Activated naive CD4-positive, alpha-beta T cell treated with anti-CD3 and anti-CD28 coated beads, Interleukin-2, amount 50 U/mL, for 72 hours (primary cell): ENCODE results near the gene IL18R1. TPM values are rescaled to one million over a fixed set of nuclear protein-coding genes. Genes with fewer than 3 reads are reported as not detected.
A peak's percentile ranks its signal among the peaks of the same experiment; 100 is the strongest.

Experiments used
- ATAC-seq, 2 donors: fragments of 150-1000 bp; cut with Tn5 transposase; 2 replicates each; pipeline ENCODE4 v1.10.0; 2021; ENCODE audit warnings: mild to moderate bottlenecking in 2 of 2, moderate library complexity in 2 of 2
- DNase-seq, 2 donors: peaks; one replicate each; pipeline ENCODE4 v3.0.0; 2021 to 2022; ENCODE audit warnings: low spot score in 2 of 2
- H3K27ac Mint-ChIP-seq, 2 donors: one replicate each; pipeline ENCODE4 v1.8.0; 2022; ENCODE audit warnings: mild to moderate bottlenecking in 2 of 2, mixed read lengths in 2 of 2
- H3K36me3 Mint-ChIP-seq, 2 donors: one replicate each; pipeline ENCODE4 v1.8.0; 2022; ENCODE audit warnings: mixed read lengths in 2 of 2
- H3K9me3 Mint-ChIP-seq, 2 donors: one replicate each; pipeline ENCODE4 v1.8.0; 2022; ENCODE audit warnings: mixed read lengths in 2 of 2
- total RNA-seq, 2 donors: library from RNA; stranded (reverse); gene quantifications; one replicate each; pipeline ENCODE4 v1.2.3, GENCODE V29; 2022

IL18R1 gene
- total RNA-seq, 2 donors from 2014 or later = 11.7 to 28.3 TPM

- Mint-ChIP-seq H3K36me3 (peaks cover 61 to 91% of the 10 kb centered on the region in 2 donors), H3K27ac (peak overlapping the region; percentile 96 to 97), H3K9me3 (peaks cover 14 to 42% of the 10 kb centered on the region in 2 donors)
- peak; percentile 88 to 95 for ATAC-seq
- DNase-seq = peak in 1 of 2 donors; percentile 36
These were observed 11.9 kb downstream of the IL18R1 start for GRCh38 chr2:102367331-102367971.

DNA sequence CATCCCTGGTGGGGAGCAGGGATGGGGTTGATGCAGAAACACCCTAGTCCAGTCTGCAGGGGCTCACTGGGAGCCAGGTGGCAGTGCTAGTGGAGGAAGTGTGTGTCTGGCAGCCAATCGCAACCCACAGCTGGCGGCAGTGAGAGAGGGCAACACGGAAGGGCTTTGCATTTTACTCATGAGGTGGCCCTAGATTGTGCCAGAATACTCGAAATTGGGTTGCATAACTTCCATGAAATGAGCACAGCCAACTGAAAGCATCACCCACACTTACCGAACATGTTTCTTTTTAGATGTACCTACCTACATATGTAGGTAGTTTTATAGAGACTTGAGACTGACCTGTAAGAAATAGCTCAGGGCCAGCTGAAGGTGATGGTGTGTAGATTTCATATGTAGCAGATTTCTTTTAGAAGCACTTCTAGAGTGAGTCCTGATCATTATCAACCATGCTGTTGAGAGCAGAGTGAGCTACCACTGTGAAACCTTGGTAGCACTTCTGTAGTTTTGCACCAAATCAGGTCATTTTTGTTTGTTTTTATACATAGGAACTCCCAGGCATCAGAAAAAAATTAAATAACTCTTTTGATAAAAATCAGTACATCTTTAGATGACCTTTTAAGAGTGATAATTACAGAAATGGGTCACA lies 13.0 kb downstream of the IL18R1 start:
- ATAC-seq = no peak
- no peak for DNase-seq
- H3K27ac Mint-ChIP-seq = peak overlapping the region; percentile 81 to 97
- peaks cover 14 to 31% of the 10 kb centered on the region in 2 donors for H3K9me3 Mint-ChIP-seq
- H3K36me3 Mint-ChIP-seq = peaks cover 49 to 87% of the 10 kb centered on the region in 2 donors

- Mint-ChIP-seq H3K27ac (no peak overlapping the region), H3K36me3 (peaks cover 37 to 87% of the 10 kb centered on the region in 2 donors), H3K9me3 (peaks cover 13 to 22% of the 10 kb centered on the region in 2 donors)
- ATAC-seq (no peak), DNase-seq (no peak)
These were observed 14.3 kb downstream of the IL18R1 start for GRCh38 chr2:102369866-102370265.

GRCh38 chr2:102376052-102376591 lies 20.5 kb downstream of the IL18R1 start:
- ATAC-seq (peak in 1 of 2 donors; percentile 32), DNase-seq (no peak)
- Mint-ChIP-seq H3K27ac (peak overlapping the region in 1 of 2 donors; percentile 13), H3K36me3 (peaks cover 43 to 85% of the 10 kb centered on the region in 2 donors), H3K9me3 (peaks cover 4 to 34% of the 10 kb centered on the region in 2 donors)

- Mint-ChIP-seq H3K9me3 (peaks cover 12 to 32% of the 10 kb centered on the region in 2 donors), H3K27ac (no peak overlapping the region), H3K36me3 (peaks cover 59 to 88% of the 10 kb centered on the region in 2 donors)
- no peak for ATAC-seq
- no peak for DNase-seq
These were observed 28.1 kb downstream of the IL18R1 start for GRCh38 chr2:102383722-102384121.

GRCh38 chr2:102385522-102385921 lies 29.9 kb downstream of the IL18R1 start:
- peaks cover 54 to 88% of the 10 kb centered on the region in 2 donors for H3K36me3 Mint-ChIP-seq
- ATAC-seq (no peak), DNase-seq (no peak)
- no peak overlapping the region for H3K27ac Mint-ChIP-seq
- peaks cover 12 to 25% of the 10 kb centered on the region in 2 donors for H3K9me3 Mint-ChIP-seq

DNA sequence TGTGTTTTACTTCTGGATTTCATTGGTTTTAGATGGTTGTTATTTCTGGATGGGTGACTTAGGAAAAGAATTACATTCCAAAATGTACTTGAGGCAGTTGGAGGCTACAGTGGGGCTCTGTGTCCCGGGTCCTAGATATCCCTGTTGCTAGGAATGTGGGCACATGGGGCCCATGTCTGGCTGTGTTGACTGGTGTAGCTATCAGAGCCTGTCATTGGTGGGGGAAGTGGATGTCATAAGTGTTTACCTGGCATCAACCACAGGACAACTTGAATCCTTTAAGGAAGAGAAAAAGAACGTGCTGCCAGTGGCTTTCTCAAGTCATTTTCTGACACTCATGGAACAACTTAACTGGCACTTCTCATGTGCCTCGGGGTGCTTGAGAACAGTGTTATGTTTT lies 30.4 kb downstream of the IL18R1 start:
- Mint-ChIP-seq H3K36me3 (peaks cover 49 to 86% of the 10 kb centered on the region in 2 donors), H3K27ac (no peak overlapping the region), H3K9me3 (peaks cover 12 to 24% of the 10 kb centered on the region in 2 donors)
- DNase-seq = no peak
- no peak for ATAC-seq

DNA sequence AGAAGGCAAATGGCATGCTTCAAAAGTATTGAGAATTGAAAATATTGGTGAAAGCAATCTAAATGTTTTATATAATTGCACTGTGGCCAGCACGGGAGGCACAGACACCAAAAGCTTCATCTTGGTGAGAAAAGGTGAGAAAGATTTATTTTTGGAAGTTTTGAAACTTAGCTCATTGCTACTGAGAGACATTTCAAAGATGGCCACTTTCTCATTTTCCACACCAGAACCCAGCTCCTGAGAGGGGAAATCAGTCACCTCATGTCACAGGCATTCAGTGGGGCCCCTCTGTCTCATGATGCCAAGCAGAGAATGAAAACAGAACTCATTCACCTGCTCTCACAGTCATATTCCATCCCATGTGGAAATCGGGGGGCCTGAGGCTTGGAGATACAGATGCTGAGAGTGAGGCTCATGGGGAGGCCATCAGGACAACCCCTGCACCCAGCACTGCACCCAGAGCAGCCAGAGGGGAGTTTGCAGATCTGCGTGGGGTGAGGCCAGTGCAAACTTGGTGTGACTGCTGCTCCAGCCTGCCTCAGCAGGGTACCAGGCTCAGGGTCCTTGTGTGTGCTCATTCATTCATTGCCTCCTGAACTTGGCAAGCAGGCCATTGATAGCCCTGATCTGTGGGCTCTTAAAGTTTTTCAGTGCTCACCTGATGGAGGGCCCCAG lies 31.4 kb downstream of the IL18R1 start:
- Mint-ChIP-seq H3K27ac (peak overlapping the region in 1 of 2 donors; percentile 70), H3K36me3 (peaks cover 49 to 86% of the 10 kb centered on the region in 2 donors), H3K9me3 (peaks cover 12 to 24% of the 10 kb centered on the region in 2 donors)
- DNase-seq (no peak), ATAC-seq (no peak)

- Mint-ChIP-seq H3K36me3 (peaks cover 49 to 81% of the 10 kb centered on the region in 2 donors), H3K27ac (peak overlapping the region; percentile 16 to 70), H3K9me3 (peaks cover 12 to 20% of the 10 kb centered on the region in 2 donors)
- DNase-seq (no peak), ATAC-seq (peak in 1 of 2 donors; percentile 16)
These were observed 32.4 kb downstream of the IL18R1 start for GRCh38 chr2:102387763-102388546.

DNA sequence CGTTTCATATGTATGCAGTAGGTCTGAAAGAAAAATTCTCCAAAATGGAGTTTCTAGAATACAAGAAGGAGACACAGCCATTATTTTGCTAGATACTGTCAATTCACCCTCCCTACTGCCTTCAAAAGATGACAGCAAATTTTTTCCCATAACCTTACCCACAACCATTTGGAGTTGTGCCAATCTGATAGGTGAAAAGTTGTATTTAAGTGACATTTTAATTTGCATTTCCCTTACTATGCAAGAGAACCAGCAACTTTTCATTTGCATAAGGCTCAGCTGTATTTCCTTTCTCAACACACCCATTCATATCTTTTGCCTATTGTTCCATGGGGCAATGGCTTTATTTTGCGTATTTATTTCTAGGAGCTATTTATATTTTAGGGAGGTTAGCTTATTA lies 36.0 kb downstream of the IL18R1 start:
- H3K27ac Mint-ChIP-seq = no peak overlapping the region
- no peaks in the 10 kb centered on the region for H3K9me3 Mint-ChIP-seq
- no peak for DNase-seq
- peaks cover 20 to 45% of the 10 kb centered on the region in 2 donors for H3K36me3 Mint-ChIP-seq
- peak; percentile 22 to 46 for ATAC-seq

DNA sequence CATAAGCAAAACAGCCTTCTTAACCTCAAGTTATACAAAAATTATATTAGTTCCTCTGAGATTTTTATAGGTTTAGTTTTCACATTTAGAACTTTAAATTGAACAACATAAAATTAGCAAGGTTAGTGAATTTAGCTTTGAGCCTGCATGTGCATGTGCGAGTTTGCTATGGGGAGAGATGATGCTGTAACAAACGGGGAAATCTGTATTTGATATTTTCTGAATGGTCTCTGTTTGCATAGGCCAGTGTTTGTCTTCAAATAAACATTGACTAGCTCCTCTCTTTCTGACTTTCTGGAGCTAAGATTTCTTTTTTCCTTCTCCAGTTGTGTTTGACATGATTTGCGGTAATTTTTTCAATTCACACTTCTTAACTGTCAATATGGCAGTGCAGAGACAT lies 36.5 kb downstream of the IL18R1 start:
- DNase-seq = no peak
- no peak for ATAC-seq
- Mint-ChIP-seq H3K27ac (no peak overlapping the region), H3K9me3 (no peaks in the 10 kb centered on the region), H3K36me3 (peaks cover 16 to 39% of the 10 kb centered on the region in 2 donors)

- H3K9me3 Mint-ChIP-seq = no peaks in the 10 kb centered on the region
- DNase-seq (no peak), ATAC-seq (no peak)
- peaks cover 8 to 31% of the 10 kb centered on the region in 2 donors for H3K36me3 Mint-ChIP-seq
- H3K27ac Mint-ChIP-seq = no peak overlapping the region
These were observed 37.3 kb downstream of the IL18R1 start for GRCh38 chr2:102392942-102393341.

- DNase-seq = no peak
- H3K36me3 Mint-ChIP-seq = peaks cover 0 to 14% of the 10 kb centered on the region in 2 donors
- H3K27ac Mint-ChIP-seq = no peak overlapping the region
- ATAC-seq = no peak
- H3K9me3 Mint-ChIP-seq = no peaks in the 10 kb centered on the region
These were observed 40.4 kb downstream of the IL18R1 start for GRCh38 chr2:102396012-102396411.

- ATAC-seq = no peak
- DNase-seq = no peak
- Mint-ChIP-seq H3K9me3 (no peaks in the 10 kb centered on the region), H3K36me3 (peaks cover 0 to 3% of the 10 kb centered on the region in 2 donors), H3K27ac (no peak overlapping the region)
These were observed 41.6 kb downstream of the IL18R1 start for GRCh38 chr2:102397209-102397608.

DNA sequence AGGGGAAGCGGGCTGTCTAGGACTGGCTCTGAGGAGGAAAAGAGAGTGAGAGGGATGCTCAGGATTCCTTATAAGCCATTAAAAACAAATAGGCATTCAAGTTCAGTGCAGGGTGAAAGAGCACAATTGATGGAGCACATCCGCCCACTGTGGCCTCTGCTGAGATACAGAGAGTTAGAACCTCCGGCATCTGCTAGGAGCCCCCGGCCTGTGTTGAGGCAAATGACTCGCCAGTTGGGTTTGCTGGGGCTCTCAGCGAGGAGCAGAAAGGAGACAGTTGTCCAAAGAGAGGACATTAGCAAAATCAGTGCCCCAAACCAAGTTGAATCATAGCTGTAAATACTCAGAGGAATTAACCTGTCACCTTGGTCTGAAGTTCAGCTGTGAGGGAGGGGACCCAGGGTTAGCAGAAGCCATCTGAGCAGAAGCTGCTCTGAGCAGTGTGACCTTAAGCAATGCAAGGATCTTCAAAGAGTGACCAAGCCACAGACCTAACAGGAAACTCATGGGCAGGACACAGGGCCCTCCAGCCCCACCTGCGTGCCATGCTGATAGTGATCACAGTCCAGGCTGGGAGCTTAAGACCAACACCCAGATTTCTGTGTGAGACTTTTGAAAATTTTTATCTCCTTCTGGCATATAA lies 44.0 kb downstream of the IL18R1 start:
- ATAC-seq (peak in 1 of 2 donors; percentile 59), DNase-seq (no peak)
- Mint-ChIP-seq H3K9me3 (no peaks in the 10 kb centered on the region), H3K36me3 (no peaks in the 10 kb centered on the region), H3K27ac (no peak overlapping the region)

GRCh38 chr2:102401456-102401855 lies 45.9 kb downstream of the IL18R1 start:
- H3K27ac Mint-ChIP-seq = no peak overlapping the region
- no peaks in the 10 kb centered on the region for H3K36me3 Mint-ChIP-seq
- ATAC-seq (no peak), DNase-seq (no peak)
- H3K9me3 Mint-ChIP-seq = no peaks in the 10 kb centered on the region
